GM13976 (cell line): Measurements from ENCODE around the gene HIVEP2.

Source experiments
- DNase-seq: peaks from one replicate; pipeline ENCODE4 v3.0.0; 2012; ENCODE audit warnings: low spot score
- in situ Hi-C: fragments of 300-500 bp; cut with MboI; formaldehyde crosslinking; loops from one replicate; pipeline ENCODE4 v1.12.0; 2022; ENCODE audit warnings: low sequenced_read_pairs, mixed read lengths, inconsistent platforms; ENCODE audit not compliant: unreplicated experiment
- TF ChIP-seq, protein P1 (sequence below): IDR thresholded peaks from 2 replicates; pipeline ENCODE4 v1.5.1; 2012; ENCODE audit warnings: borderline replicate concordance, mild to moderate bottlenecking; ENCODE audit not compliant: insufficient read depth; ENCODE audit errors: extremely low read depth, missing control alignments, control extremely low read depth

The HIVEP2 gene

DNA sequence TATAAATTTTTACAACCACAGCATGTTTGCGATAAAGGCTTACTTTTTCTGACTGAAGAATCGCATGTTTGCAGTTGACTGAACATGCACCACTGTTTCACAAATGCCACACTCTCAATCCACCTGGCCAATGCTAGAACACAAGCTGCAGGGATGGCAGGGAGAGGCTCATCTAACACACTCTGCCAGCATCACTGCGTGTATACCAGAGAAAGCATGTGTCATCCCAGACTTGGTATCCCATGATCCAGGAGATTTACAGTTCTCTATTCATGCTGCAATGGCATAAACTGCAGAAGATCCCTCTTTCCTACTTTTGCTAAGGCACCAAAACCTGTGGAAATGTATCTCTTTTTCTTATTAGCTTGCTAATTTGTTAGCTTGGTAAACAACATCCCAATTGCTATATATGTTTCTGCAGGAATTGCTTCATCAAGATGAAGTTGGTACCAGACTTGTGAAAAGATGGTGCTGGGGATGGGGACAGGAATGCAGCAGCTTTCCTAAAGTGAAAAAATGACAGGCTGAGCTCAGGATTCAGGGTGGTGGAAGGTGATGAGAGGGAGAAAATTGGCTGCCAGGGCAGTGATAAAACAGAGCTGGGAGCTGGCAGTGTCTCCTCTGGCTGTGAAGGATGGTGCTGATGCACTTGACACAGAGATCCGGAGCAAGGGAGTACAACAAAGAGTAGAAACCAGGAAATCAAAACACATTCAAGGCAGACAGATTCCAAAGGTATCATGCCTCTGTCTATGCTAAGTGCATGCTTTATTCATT, 186.9 kb downstream of the HIVEP2 start:
- DNase-seq = no peak
- in situ Hi-C loops = no loop called here
- TF ChIP-seq, protein P1, sequence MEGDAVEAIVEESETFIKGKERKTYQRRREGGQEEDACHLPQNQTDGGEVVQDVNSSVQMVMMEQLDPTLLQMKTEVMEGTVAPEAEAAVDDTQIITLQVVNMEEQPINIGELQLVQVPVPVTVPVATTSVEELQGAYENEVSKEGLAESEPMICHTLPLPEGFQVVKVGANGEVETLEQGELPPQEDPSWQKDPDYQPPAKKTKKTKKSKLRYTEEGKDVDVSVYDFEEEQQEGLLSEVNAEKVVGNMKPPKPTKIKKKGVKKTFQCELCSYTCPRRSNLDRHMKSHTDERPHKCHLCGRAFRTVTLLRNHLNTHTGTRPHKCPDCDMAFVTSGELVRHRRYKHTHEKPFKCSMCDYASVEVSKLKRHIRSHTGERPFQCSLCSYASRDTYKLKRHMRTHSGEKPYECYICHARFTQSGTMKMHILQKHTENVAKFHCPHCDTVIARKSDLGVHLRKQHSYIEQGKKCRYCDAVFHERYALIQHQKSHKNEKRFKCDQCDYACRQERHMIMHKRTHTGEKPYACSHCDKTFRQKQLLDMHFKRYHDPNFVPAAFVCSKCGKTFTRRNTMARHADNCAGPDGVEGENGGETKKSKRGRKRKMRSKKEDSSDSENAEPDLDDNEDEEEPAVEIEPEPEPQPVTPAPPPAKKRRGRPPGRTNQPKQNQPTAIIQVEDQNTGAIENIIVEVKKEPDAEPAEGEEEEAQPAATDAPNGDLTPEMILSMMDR = no peak

DNA sequence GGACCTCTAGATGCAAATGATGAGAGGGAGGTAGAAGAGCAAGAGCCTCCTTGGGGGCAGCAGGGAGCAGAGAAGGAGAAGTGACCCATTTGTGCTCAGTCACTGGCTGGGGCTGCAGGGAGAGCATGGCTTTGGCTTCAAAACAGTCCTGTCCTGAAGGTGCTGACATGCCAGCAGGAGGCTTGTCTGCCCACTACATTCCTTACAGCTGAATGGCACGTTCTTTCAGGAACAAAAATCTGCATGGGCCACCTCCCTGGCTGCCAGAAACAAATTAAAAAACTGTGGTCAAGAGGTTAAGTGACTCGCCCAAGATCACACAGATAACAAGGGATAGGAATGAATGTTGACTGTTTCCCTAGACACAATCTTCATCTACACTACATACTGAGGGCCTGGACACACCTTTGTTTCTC, 188.8 kb downstream of the HIVEP2 start:
- in situ Hi-C loops = no loop called here
- TF ChIP-seq, protein P1 = no peak
- no peak for DNase-seq

DNA sequence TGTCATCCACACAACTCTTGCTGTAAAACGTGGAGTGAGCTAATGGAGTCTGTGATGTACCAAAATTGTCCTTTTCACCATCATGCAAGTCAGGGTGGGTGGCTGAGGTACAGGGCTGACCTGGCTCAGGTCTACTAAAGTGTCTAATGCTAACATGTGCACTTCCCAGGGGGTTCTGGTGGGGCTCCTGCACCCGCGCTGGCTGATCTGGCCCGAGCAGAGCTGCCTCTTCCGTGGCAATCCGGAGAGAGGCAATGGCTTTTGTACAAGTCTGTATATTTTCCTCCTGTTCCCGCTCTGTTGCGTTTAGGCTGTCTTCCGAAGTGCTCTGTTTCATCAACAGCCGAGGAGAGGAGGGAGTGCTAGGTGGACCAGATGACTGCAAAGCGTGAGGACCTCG, 191.8 kb downstream of the HIVEP2 start:
- no peak for DNase-seq
- TF ChIP-seq, protein P1 = no peak
- in situ Hi-C loops = no loop called here

DNA sequence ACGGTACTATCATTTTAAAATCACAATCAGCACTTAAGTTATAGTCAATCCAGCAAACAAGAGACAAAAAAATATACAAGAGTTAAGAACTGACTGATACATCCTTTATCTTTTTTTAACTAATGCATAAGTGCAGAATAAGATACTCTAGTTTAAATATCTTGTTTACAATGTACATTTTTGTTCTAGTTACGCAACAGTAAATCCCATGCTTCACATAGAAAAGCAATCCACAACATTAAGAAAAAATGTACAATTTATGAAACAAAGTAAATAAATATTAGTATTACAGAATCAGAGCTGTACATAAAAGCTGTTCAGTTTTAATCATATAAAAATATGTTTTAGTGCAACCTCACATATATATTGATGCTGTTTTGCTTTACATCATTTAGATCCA, 192.6 kb downstream of the HIVEP2 start:
- in situ Hi-C loops = no loop called here

DNA sequence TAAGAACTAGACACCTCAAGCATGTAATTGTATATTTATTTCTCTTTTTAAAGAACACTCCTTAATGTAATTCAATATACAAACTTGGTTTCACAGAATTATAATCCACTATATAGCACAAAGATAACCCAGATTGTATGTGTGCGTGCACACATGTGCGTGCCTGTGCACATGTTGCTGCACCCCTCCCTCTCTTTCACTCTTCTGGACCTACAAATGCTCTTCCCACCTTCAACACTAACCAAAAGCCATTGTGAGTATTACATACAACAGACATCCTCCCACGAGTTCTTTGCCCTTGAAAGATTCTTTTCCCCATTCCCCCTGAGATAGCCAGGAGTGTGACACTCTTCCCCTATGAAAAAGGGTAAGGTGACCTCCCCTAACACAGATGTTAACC, 193.5 kb downstream of the HIVEP2 start:
- DNase-seq = no peak
- TF ChIP-seq, protein P1 = no peak
- in situ Hi-C loops = no loop called here

More for the DNA sequence above, 192.6 kb downstream of the HIVEP2 start:
- DNase-seq = no peak
- TF ChIP-seq, protein P1 = no peak

DNA sequence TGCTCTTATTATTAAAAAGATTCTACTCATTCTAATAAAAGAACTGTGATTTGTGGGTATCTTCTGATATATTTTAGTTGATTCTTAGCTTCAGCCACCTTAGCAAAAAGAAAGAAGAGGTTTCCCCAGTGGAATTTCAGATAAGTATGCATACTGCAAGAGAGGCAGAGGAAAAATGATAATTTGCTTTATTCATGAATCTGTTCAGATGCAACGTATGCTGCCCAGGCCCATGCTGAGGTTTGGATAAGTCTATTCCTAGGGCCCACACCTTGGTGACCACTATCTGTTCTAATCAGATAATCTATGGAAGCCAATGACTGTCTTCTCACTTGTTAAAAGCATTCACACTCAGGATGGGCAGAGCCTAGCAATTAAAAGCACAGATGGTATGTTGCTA, 194.0 kb downstream of the HIVEP2 start:
- in situ Hi-C loops = no loop called here

More for the DNA sequence above, 194.0 kb downstream of the HIVEP2 start:
- TF ChIP-seq, protein P1 = no peak
- no peak for DNase-seq
